OCI-LY7 (cell line): ENCODE data around the gene PHYKPL. TPM values are rescaled to one million over a fixed set of nuclear protein-coding genes. Genes with fewer than 3 reads are reported as not detected.
A peak's percentile ranks its signal among the peaks of the same experiment; 100 is the strongest.

Experiments
- BruUV-seq: library from RNA; stranded (reverse); fragments of 400-500 nt; replicated peaks from 2 replicates; lab custom pipeline; 2021; lab: Mats Ljungman, UMichigan
- CTCF ChIA-PET: fragments of 300-600 bp; sonication (Branson Sonifier 250); formaldehyde crosslinking; loops from one replicate; lab custom pipeline; 2022; ENCODE audit warnings: antibody characterized with exemption; ENCODE audit not compliant: unreplicated experiment; lab: Charles Lee
- POLR2A ChIA-PET: fragments of 300-600 bp; sonication (Branson Sonifier 250); formaldehyde crosslinking; loops from one replicate; lab custom pipeline; 2022; ENCODE audit warnings: antibody characterized with exemption; lab: Charles Lee
- DNase-seq: peaks from one replicate; pipeline ENCODE4 v3.0.0-alpha.2; 2015; ENCODE audit warnings: low spot score
- H2AFZ ChIP-seq: fragments of 200-600 bp; sonication (generic), shearing (Covaris generic); 2 replicates; pipeline ENCODE4 v1.6.1; 2014; ENCODE audit warnings: mild to moderate bottlenecking, antibody characterized with exemption, low read length, moderate library complexity
- H3K27ac ChIP-seq: fragments of 200-600 bp; sonication (generic); 2 replicates; pipeline ENCODE4 v1.5.1; 2014; ENCODE audit warnings: mixed run types, low read depth, mild to moderate bottlenecking, moderate library complexity, low read length, inconsistent platforms; ENCODE audit not compliant: poor library complexity, severe bottlenecking
- H3K36me3 ChIP-seq: fragments of 200-600 bp; sonication (generic); 2 replicates; pipeline ENCODE4 v1.6.1; 2014; ENCODE audit warnings: mild to moderate bottlenecking, antibody characterized with exemption, low read length, moderate library complexity, mixed read lengths; ENCODE audit not compliant: insufficient read depth
- H3K4me1 ChIP-seq: fragments of 200-600 bp; sonication (generic); 2 replicates; pipeline ENCODE4 v1.5.1; 2014; ENCODE audit warnings: mild to moderate bottlenecking, low read length; ENCODE audit not compliant: insufficient read depth, poor library complexity, severe bottlenecking
- H3K4me2 ChIP-seq: fragments of 200-600 bp; sonication (generic); 2 replicates; pipeline ENCODE4 v1.6.1; 2014; ENCODE audit warnings: mild to moderate bottlenecking, low read length
- H3K4me3 ChIP-seq: fragments of 200-600 bp; sonication (generic); 2 replicates; pipeline ENCODE4 v1.5.1; 2014; ENCODE audit warnings: mild to moderate bottlenecking, low read depth, low read length; ENCODE audit not compliant: poor library complexity, severe bottlenecking
- H3K79me2 ChIP-seq: fragments of 200-600 bp; sonication (generic); 2 replicates; pipeline ENCODE4 v1.6.1; 2016; ENCODE audit warnings: low read depth, mild to moderate bottlenecking, low read length, moderate library complexity, mixed read lengths; ENCODE audit not compliant: insufficient read depth
- H3K9me2 ChIP-seq: fragments of 200-600 bp; sonication (generic); 2 replicates; pipeline ENCODE4 v1.6.1; 2016; ENCODE audit warnings: mild to moderate bottlenecking, low read length, mixed read lengths; ENCODE audit not compliant: insufficient read depth
- H3K9me3 ChIP-seq: fragments of 200-600 bp; sonication (generic); 2 replicates; pipeline ENCODE4 v1.6.1; 2014; ENCODE audit warnings: mild to moderate bottlenecking, mixed run types, low read length, mixed read lengths
- H4K20me1 ChIP-seq: fragments of 200-600 bp; sonication (generic); 2 replicates; pipeline ENCODE4 v1.6.1; 2014; ENCODE audit warnings: mild to moderate bottlenecking, antibody characterized with exemption, low read length, moderate library complexity, mixed read lengths; ENCODE audit not compliant: insufficient read depth
- CTCF ChIP-seq: fragments of 200-600 bp; sonication (generic); conservative IDR thresholded peaks from 2 replicates; pipeline ENCODE4 v1.5.1; 2014; ENCODE audit warnings: mild to moderate bottlenecking, antibody characterized with exemption, low read length, moderate library complexity, mixed read lengths
- EZH2phosphoT487 ChIP-seq: fragments of 200-600 bp; sonication (generic); IDR thresholded peaks from 2 replicates; pipeline ENCODE4 v1.6.1; 2018; ENCODE audit warnings: low read depth, borderline replicate concordance, mild to moderate bottlenecking, mixed run types, antibody characterized with exemption, low read length, moderate library complexity, mixed read lengths
- intact Hi-C: fragments of 100-400 bp; cut with micrococcal nuclease; formaldehyde crosslinking; loops from one replicate; pipeline ENCODE4 v1.10.0; 2022; ENCODE audit not compliant: unreplicated experiment
- total RNA-seq, 2 experiments: library from RNA; depleted of rRNA in 1 of 2; stranded (reverse); fragments of >200 nt in 1 of 2; shearing (Covaris generic) in 1 of 2; gene quantifications; 2 replicates each; pipeline ENCODE4 v1.2.3, GENCODE V29; 2014 to 2022

Gene PHYKPL
- total RNA-seq, 2 experiments from 2014 or later = 86.3 to 146 TPM

GRCh38 chr5:178160176-178160575, 72.4 kb downstream of the PHYKPL start:
- no TSS peak for BruUV-seq
- Histone ChIP-seq H2AFZ (peak overlapping the region; percentile 64), H4K20me1 (no peaks in the 10 kb centered on the region), H3K9me2 (no peaks in the 10 kb centered on the region), H3K4me2 (peak overlapping the region; percentile 41), H3K9me3 (no peaks in the 10 kb centered on the region), H3K79me2 (no peaks in the 10 kb centered on the region), H3K4me1 (peaks cover 35% of the 10 kb centered on the region), H3K4me3 (no peak overlapping the region), H3K27ac (peak overlapping the region; percentile 51), H3K36me3 (no peaks in the 10 kb centered on the region)
- intact Hi-C loops = loop anchor here (5.0 to 10.0 kb wide), 2 partner anchors 178 to 555 kb away; partner anchors contain the start of gene B4GALT7
- TF ChIP-seq EZH2phosphoT487 (no peak), CTCF (no peak)
- peak; percentile 57 for DNase-seq
- ChIA-PET CTCF (no interaction called here), POLR2A (interaction anchor here (0.7 kb wide), 2 partner anchors 44 to 70 kb away, joined by 3 to 4 read pairs; partner anchors contain the start of gene HNRNPAB)

Other genes starting within 250 kb of the PHYKPL start
- gene PROP1, start 236.6 kb downstream of the PHYKPL start, total RNA-seq (2014; rRNA removed; shearing (Covaris generic)) = not detected in 2 replicates
- not detected in 2 replicates for gene PROP1, start 236.6 kb downstream of the PHYKPL start, total RNA-seq (2022)
- 23.7 and 28.3 TPM in 2 replicates for gene N4BP3, start 119.3 kb downstream of the PHYKPL start, total RNA-seq (2014; rRNA removed; shearing (Covaris generic))
- gene N4BP3, start 119.3 kb downstream of the PHYKPL start, total RNA-seq (2022) = 22.3 and 26.1 TPM in 2 replicates
- 54.2 and 68.3 TPM in 2 replicates for gene RMND5B, start 101.8 kb downstream of the PHYKPL start, total RNA-seq (2014; rRNA removed; shearing (Covaris generic))
- gene RMND5B, start 101.8 kb downstream of the PHYKPL start, total RNA-seq (2022) = 63.2 and 63.7 TPM in 2 replicates
- 309 and 344 TPM in 2 replicates for gene NHP2, start 78.9 kb downstream of the PHYKPL start, total RNA-seq (2014; rRNA removed; shearing (Covaris generic))
- 183 and 216 TPM in 2 replicates for gene NHP2, start 78.9 kb downstream of the PHYKPL start, total RNA-seq (2022)
- gene GMCL2, start 45.4 kb downstream of the PHYKPL start, total RNA-seq (2014; rRNA removed; shearing (Covaris generic)) = not detected in 2 replicates
- gene GMCL2, start 45.4 kb downstream of the PHYKPL start, total RNA-seq (2022) = not detected in 2 replicates
- 146 and 184 TPM in 2 replicates for gene HNRNPAB, start 28.3 kb downstream of the PHYKPL start, total RNA-seq (2014; rRNA removed; shearing (Covaris generic))
- 326 and 350 TPM in 2 replicates for gene HNRNPAB, start 28.3 kb downstream of the PHYKPL start, total RNA-seq (2022)